NCI-H1105 treated with DMSO at 0.1 percent for 48 hours (cell line): Measurements from ENCODE around the gene SLC22A23.

Experiments
- DNase-seq: peaks from one replicate; lab custom pipeline; 2025; lab: John Stamatoyannopoulos, UW

Gene SLC22A23

DNA sequence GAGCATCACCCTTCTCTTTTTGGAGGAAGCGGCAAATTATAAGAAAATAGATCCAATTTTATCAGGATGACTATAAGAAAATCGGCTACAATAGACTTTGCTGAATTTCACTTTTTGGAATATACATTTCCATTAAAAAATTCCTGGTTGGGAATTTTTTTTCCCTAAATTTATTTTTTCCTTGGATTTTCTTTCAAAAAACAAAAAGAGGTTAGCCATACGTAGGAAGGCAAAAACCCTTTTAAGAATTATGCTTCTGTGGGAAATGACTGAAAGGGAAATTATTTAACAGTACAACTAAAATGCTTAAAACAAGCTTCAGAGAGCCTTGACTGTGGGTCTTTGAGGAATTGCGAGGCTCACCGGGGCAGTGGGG is 86.9 kb downstream of the SLC22A23 start:
- no peak for DNase-seq

DNA sequence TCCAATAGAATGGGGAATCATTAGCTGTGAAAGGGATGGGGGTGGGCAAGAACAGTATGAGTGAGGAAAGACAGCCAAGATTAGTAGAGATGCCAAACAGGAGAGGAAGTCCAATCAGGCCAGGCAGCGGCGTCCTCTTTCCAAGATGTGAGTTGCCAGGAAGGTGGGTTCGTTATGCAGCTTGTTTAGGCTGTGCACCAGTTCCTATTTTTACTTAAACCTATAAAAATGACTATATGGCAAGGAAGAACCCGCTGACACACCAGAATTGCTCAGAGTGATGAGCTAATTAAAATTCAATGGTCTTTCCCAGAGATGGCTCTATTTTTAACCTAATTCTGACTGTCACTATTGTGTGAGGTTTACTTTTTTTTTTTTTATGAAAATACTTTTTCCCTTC is 88.2 kb downstream of the SLC22A23 start:
- no peak for DNase-seq

DNA sequence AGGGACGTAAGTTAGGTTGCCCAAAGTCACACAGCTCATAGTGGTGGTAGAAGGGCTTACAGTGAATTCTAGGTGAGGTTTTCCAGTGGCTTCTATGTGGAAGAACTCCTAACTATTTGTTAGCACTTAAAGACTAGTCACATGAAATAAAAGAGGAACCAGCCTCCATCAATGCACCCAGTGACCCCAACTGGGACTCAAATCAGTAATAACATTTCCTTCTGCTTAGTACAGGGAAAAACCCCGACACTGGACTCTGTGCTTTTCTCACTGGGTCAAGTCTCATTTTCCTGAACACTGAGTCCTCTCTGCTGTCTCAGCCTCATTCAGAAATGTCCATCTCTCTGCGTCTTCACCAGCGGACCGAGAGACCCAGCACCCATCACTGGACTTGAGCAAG is 89.2 kb downstream of the SLC22A23 start:
- no peak for DNase-seq

DNA sequence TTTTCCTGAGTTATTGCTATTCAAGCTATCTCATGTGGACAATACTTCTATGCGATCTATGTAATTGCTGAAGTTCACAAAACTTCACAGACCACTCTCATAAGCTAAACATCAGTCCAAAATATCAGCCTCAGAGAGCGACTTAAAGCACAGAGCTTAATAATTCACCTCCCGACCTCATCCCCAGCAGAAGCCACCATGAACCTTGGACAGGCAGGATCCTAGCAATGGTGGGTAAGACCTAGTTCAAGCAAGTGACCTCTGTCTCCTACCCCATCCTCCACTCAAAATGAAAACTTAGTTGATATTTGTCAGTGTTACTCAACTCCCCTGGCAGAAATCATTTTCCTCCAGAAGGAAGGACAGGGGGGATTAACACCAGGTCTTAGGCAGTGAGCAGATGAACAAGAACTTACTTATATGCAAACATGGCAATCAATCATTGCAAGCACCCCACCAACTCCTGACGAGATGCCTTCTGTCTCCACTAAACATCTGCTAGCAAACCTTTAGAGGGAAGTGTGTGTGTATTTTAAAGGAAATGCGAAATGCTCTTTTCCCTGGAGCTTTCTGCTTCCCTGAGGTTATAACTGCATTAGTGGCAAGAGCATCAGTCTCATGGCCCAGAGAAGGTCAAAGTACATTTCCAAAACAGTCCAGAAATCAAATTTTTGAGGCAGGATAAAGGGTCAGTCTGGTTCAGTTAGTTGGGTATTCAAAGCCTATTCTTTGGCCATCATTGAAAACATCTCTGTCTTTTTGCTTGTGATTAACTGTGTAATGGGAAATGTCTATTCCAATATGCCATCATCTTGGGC is 90.0 kb downstream of the SLC22A23 start:
- no peak for DNase-seq

DNA sequence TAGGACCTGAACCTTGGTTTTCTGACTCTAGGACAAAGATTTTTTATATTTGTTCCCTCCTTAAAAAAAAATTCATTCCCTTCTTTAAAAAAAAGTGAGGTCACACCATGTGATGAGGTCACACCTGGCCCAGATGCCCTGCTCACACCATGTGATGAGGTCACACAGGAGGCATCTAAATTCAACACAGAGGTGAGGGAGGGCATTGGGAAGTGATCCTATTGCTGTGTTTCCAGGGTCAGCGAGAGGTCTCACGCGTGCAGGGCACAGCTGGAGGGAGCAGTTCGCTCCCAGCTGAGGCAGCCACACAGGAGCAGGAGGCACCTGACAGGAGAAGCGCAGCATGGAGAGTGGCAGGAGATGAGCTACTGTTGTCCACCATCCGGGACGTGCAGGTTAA is 92.5 kb downstream of the SLC22A23 start:
- DNase-seq = no peak

DNA sequence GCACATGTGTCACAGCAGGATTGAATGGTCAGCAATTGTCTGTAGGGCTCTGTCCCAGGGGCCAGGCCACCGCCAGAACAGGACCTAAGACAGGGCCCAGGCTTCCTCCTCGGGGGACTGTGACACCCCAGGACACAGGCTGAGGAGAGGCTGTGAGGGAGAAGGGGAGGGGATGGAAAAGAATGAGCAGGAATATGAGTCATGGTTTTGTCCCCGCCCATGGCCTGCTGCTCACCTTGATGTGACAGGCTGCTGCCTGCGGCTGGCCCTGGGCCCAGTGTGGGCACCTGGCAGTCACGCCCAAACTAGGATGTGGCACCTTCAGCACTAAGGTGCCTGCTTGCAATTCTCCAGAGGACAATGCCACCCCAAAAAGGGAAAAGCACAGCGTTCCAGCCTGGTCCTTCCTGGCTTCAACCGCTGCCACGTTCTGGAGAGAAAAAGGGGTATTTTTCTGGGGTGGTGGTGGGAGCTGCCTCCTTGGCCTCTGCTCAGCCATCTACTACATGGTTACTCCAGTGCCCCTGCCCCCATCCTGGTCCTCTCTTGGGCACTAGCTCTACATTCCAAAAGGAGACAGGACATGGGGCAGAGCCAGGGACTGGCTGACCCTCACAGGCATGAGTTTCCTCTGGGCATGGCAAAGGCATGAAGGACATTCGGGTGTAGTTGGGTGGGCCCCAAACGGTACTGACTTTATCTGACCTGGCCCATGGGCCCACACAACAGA is 93.4 kb downstream of the SLC22A23 start:
- peak; percentile 49 for DNase-seq

DNA sequence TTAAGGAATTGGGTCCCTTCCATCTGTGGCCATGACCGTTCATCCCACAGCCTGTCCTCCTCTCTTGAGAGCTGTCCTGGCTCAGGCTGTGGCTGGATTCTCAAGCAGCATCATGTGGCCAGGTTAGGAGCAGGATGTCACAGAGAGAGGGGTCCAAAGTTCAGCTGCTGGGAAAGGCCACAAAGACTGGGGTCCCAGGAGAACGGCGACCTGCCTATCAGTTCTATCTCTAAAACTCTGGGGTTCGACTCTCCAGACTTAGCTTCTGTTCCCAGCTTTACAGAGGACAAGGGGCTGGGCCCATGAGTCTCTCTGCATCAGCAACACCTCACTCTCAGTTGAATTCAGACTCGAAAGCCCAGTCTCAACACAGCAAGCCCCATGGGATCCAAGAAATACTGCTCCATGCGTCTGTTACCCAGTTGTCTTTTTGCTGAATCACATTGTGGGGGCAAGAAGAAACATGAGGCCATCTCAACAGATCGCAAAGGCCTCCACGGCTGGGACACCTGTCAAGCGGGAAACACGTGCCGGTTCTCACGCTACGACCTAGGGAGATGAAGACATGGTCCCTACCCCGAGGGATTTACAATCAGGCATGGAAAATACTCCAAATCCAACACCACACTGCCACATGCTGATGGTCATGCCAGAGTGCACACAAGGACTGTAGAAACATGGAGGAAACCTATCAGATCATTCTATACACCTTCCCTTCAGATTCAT is 95.4 kb downstream of the SLC22A23 start:
- DNase-seq = no peak

DNA sequence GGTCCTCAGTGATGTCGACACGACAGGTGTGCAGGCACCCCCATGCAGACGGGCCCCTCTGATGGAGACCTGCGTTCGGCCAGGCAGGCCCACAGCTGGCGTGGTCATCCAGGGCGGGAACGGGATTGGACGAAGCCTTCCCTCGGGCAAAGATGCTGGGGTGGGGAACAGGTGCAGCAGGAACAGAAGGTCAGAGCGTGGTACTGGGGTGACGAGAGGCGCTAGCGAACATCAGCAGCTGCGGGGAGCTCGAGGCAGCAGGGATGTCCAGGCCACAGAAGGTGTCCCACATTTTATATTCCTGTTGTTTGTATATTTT is 96.2 kb downstream of the SLC22A23 start:
- DNase-seq = no peak

DNA sequence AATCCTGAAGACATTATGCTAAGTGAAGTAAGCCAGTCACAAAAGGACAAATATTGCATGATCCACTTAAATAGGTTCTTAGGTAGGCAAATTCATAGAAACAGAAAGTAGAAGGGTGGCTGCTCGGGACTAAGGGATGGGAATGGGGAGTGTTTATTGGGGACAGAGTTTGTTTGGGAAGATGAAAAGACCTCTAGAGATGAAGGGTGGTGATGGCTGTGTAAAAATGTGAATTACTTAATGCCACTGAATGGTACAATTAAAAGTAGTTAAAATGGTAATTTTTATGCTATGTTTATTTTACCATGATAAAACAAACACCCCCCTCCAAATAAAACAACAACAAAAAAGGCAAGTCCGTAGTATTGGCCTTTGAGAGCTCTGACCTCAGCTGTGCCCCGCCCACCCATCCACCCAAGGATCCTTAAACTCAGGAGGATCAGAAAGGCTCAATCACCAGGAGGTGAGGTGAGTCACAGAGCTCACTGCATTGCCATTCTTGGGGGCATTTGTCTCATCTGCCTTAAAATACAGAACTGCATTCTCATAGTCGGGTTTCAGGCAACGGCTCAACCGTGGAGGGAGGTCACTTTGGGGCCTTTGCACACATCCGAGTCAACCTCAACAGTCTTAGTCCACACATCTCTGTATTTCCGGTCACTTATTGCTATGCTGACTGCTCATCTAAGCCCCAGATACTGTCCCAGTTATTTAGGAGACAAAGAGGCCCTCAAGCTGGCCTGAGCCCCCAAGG is 96.7 kb downstream of the SLC22A23 start:
- no peak for DNase-seq

DNA sequence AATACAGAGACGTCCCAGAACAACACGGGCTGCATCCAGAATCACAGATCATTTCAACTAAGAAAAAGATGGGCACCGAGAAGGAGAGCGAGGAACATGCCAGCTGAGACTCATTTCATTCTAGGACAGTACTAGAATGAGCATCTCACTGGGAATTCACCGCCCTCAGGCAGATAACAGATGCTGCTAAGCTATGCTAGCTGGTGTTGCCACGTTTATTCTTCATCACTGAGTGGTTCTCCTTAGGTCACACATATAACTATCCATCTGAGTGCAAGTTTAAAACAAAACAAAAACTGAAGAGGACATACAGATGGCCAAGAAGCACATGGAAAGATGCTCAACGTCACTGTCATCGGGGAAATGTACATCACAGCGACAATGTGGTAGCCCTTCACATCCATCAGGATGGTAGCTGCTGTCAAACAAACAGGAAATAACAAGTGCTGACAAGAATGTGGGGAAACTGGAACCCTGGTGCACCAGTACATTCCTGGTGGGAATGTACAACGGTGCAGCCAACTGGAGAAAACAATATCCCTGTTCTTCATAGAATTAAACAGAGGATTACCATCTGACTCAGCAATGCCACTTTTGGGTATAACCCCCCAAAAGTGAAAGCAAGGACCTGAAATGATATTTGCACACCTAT is 97.6 kb downstream of the SLC22A23 start:
- no peak for DNase-seq

DNA sequence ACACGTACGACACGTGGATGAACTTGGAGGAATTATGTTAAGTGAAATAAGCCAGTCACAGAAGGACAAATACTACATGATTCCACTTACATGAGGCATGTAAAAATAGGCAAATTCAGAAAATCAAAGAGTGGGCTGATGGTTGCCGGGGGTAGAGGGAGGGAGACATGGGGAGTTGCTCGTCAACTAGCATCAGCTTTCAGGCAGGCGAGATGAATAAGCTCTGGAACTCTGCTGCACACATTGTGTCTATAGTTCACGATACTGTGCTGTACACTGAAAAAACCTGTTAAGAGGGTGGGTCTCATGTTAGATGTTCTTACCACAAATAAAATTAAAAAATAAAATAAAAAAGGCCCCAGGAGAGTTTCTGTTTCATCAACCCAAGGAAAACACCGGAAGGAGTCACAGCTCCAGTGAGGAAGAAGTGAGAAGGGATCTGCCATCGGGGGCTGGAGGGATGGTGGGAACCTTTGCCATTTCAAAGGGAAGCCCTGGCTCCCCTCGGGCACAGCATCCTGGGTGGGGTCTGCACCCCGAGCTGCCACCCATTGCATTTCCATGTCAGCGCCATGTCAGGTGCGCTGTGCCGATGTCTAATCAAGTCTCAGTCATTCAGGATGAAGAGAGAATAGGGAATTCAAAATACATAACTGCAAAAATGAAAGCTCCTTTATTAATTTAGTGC is 98.3 kb downstream of the SLC22A23 start:
- DNase-seq = no peak

DNA sequence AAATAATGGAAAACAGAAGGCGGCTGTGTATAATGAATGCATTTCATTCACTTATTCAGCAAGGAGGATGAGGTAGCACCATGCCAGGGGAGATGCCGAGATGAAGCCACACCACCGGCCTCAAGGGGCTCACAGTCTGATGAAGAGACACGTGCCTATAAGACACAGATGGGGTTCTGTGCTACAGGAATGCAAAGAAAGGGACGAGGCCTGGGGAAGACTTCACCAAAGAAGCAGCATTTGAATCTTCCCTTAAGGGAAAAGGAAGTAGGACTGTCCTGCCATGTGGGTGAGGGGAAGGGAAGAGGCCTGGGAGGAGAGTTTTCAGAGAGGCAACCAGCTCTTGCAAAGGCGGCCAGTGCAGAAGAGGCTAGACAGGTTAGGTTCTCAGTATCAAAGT is 99.2 kb downstream of the SLC22A23 start:
- DNase-seq = no peak

DNA sequence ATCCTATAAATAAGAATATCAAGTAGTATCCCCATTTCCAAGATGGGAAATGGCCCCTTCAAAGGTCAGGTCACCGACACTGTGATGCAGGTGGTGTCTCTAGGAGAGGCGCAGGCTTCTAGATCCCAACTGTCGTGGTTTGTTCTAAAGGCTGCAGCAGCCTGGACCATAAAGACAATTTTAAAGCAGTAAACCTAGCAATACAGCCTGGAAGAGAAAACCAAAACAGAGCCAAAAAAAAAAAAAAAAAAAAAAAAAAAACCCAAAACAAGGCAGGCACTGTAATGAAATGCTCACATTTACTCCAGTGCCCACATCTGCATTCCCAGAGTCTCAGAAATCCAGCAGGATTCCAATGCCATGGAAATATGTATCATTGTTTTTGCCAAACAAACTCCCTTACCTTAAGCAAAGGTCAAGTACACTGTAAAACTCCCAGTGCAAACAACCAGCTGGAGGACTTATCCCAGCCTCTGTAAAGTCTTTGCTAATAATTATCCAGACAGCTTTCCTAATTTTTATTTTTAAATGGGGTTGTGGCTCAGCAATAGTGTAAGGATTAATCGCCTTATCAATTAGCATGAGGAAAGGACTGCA is 99.9 kb downstream of the SLC22A23 start:
- no peak for DNase-seq

DNA sequence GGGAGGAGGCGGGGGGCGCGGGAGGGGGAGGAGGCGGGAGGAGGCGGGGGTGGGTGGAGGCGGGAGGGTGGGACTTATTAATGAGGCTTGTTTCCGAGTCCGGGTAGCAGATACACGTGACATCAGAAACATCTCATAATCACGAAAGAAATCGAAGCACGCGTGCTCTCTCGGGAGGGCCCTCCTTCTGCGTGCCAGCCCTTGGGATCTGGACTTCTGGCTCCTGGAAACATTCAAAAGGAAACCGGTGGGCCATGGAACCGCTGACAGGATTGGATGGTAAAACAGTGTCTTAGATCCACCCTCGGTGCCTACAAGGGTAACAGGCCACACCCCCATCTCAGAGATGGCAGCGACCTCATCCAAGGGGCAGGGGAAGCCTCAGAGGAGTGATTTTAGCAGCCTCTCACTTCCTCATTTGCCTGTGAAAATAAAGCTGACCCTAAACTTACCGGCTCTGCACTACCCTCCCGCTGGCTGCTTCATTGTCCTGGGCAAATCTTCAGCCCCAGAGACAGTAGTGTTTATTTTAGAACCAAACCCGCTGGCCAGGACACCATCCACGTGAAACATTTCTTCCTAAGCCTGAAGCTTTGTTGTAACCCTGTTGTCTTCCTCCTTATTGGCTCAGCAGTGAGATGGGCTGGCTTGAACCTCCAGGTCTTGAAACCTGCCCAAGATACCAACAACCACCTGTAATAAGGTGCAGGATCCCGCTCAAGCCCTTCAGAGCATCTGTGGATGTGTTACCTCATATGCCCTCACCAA is 100.6 kb downstream of the SLC22A23 start:
- peak; percentile 72 for DNase-seq

DNA sequence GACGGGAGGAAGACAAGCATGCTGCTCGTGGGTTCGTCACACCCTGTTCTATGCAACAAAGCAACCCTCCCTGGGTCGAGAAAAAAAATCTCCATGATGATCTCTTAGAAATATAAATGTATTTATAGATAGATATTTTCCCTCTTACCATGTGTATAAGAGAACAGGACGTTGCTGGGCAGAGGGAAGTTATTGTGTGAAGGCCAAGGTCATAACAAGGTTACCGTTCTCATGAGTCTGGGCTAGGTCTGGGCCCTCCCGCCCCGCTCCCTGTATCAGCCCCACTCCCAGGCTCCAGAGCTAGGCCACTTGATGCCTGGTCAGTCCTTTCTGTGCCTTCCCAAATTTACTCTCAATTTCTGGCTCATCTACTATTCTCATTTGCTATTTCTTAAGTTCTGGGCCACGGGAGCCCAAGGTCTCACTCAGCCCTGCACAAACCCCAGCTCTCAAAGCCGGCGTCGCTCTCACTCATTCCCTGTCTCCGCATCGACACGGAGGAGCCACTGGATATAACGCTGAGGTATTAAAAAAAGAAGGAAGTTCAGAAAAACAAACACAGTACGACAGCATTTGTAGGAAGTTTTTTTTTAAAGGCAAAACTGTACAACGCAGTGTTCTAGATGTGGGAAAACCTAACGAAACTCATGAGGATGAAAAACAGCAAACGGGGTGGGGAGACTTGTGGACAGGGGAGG is 101.3 kb downstream of the SLC22A23 start:
- peak; percentile 71 for DNase-seq

DNA sequence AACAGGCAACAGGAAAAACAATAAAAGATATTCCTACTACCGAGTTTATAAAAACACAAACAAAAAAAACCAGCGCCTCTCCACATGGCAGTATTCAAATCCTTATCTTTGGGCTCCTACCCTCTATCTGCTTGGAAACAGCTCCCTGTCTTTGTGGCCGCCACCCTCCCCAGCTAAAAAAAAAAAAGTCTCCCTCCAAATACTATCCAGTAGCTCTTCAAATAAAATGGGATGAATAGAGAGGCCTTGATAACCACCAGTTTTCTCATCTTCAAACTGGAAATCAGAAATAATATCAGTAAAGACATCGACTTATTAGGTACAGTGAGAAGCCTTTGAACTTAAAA is 101.9 kb downstream of the SLC22A23 start:
- DNase-seq = no peak

DNA sequence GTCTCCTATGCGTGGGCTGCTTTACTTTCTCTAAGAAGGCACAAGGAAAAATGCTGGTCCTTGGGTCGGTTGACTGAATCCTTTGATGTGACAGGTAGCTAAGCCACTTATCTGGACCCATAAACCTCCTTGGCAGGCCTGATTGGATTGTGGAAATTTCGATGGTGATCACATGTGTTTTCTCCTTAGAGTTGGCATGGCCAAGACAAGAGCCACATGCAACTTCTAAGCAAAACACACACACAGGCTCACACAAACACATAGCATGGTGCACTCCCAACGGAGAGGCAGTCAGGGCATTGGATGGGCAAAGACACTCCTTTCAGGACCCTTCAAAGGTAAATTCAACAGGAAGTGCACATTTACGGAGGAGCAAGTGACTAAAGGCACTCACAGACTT is 102.9 kb downstream of the SLC22A23 start:
- no peak for DNase-seq

DNA sequence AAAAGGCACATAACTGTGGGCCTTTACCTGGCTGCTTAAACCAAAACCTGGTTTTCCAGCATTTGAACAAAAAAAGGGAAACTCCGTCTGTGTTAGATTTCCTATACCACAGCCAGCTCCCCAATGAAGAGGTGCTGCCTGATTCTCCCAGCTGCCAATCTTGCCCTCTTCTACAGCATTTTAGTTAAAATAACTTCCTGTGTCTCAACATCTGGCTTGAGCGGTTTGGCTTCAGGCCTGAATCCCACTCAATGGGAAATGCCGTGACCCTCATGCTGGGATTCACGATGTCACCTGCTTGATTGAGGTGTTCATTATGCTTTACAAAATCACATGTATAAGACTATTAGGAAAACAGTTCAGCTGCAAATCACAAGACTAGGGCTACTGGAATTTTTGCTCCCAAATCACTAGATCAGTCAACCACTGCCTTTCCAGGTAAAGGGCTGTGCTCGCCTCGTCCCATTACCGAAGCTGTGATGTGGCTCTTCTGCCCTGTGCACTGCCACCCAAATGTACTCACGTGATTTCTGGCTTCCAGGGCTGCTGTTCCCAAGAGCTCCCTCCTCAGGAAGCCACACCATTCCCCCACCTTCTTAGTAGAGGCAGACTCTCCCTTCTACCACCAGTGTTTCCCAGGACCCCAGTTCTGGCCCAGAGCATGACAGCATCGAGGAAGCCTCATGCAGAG is 103.5 kb downstream of the SLC22A23 start:
- DNase-seq = peak; percentile 18

DNA sequence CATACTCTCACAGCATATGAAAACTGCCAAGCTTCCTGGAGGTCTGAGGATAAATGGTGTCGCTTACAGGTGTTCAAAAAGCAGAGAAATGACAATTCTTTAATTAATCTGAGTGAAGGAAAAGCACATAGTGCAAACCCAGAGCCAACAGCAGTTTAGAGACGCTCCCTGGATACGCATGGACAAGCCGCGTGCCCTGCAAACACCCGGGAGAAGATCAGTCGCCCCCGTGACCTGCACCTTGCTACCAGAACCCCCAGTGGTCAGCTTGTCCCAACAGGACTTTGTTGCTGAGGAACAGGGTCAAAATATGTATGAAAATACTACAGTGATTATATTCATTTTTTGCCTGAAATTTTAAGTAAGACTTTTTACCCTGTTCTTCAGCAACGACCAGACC is 104.2 kb downstream of the SLC22A23 start:
- DNase-seq = no peak
